ENCODE results near the gene RNF151.

Gene RNF151

DNA sequence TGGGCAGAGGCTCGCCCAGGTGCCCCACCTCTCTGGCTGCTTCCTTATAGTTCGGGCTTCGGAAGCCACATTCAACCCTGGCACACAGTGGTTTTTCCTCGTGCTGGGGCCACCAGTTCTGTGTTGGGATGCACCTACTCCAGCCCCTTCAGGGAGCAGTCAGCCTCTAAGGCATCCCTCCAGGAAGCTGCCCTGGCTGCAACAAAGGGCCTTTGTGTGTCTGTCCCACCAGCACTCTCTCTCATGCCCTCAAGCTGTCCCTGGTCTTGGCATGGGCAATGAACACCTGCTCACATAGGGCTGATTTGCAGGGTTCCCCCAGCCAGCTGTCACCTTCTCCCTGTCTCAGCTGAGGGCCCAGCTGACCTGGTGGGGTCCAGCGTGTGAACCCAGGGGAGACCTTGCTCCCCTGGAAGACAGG lies 15.4 kb downstream of the RNF151 start:
- DNase-seq (ENCODE audit: low spot score in 2 of 2) = no peak
- peaks cover 12% of the 10 kb centered on the region for H3K27me3 ChIP-seq (ENCODE audit: low read depth)
- peaks cover 6% of the 10 kb centered on the region for H3K4me1 ChIP-seq
- no peak overlapping the region for H3K4me3 ChIP-seq
- H3K9me3 ChIP-seq = no peaks in the 10 kb centered on the region
- peaks cover 31% of the 10 kb centered on the region for H3K36me3 ChIP-seq (replicated peaks)
- in situ Hi-C loops (cut with MboI; ENCODE audit: low sequenced_read_pairs) = loop anchor here (25.0 kb wide), 1 partner anchor 530 kb away; the partner anchor contains the start of genes AMDHD2 and ATP6V0C

DNA sequence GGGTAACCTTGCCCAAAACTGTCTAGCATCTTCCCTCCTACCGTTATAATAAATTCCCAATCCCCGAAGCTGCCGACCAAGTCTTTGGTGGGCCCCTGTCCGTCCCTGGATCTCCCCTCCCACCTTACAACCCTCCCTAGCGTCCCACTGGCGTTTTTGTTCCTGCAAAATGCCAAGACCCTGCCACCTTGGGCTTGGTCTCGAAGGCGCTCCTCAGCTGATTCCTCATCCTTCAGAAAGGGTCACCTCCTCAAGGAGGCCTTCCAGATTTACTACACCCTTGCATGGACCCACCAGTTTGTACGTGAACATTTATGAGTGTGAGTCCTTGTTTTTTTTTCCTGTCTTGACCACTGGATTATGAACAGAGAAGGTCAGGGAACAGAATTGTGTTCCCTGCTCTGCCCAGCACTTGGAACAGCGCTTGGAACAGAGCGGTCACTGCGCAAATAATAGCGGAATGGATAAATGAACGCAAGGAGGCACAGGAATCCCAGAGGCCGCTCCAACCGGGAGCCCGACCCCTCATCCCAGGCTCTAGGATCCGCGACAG lies 16.4 kb downstream of the RNF151 start:
- Histone ChIP-seq H3K36me3 (replicated peaks) (peaks cover 24% of the 10 kb centered on the region), H3K4me3 (peak overlapping the region; percentile 72), H3K27me3 (ENCODE audit: low read depth) (peaks cover 12% of the 10 kb centered on the region), H3K4me1 (peaks cover 6% of the 10 kb centered on the region), H3K9me3 (no peaks in the 10 kb centered on the region)
- DNase-seq (ENCODE audit: low spot score in 2 of 2) = no peak
- in situ Hi-C loops (cut with MboI; ENCODE audit: low sequenced_read_pairs) = loop anchor here (25.0 kb wide), 1 partner anchor 529 kb away; the partner anchor contains the start of genes AMDHD2 and ATP6V0C

DNA sequence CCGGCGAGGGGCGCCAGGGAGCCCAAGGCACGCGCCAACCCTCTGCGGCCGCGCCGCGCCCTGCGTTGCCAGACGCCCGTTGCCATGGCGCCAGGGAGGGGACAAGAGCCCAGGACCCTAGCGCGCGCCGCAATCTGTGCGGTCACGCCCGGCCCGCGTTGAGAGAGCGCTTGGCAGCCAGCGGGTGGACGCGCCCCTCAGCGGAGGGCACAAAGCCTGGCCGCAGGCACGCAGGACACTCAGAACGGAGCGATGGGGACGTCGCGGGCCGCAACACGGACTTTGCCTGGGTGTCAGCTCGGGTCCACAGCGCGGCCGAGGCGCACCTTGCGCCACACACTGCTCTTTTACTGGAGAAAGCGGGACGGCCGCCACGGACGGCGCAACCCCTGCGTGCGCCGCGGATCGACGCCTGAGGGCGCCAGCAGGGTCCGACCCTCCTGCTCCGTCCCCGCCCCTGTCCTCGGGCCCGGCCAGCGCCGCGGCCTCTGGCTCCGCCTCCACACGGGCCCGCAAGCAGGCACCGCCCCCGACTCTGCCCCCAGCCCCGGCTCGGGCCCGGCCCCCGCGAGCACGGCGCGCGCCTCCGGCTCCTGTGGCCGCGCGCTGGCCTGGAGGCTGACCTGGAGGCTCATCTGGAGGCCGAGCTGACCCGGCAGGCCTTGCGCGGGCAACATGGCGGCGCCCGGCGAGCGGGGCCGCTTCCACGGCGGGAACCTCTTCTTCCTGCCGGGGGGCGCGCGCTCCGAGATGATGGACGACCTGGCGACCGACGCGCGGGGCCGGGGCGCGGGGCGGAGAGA lies 17.1 kb downstream of the RNF151 start, which contains the start of gene GFER:
Gene GFER (plus strand): TSS at position 650 of the 803 bp plus-strand sequence. CDS start 26 bp downstream, at position 676.
- Histone ChIP-seq H3K27me3 (ENCODE audit: low read depth) (peaks cover 12% of the 10 kb centered on the region), H3K4me1 (peaks cover 6% of the 10 kb centered on the region), H3K4me3 (peak within 1 kb of the TSS; percentile 72), H3K36me3 (replicated peaks) (peaks cover 17% of the 10 kb centered on the region), H3K9me3 (no peaks in the 10 kb centered on the region)
- in situ Hi-C loops (cut with MboI; ENCODE audit: low sequenced_read_pairs) = loop anchor here (25.0 kb wide), 1 partner anchor 529 kb away; the partner anchor contains the start of genes AMDHD2 and ATP6V0C
- DNase-seq (ENCODE audit: low spot score in 2 of 2) = peak; percentile 86 to 94

- H3K36me3 ChIP-seq (replicated peaks) = peaks cover 15% of the 10 kb centered on the region
- in situ Hi-C loops (cut with MboI; ENCODE audit: low sequenced_read_pairs) = loop anchor here (25.0 kb wide), 1 partner anchor 528 kb away; the partner anchor contains the start of genes AMDHD2 and ATP6V0C
- H3K9me3 ChIP-seq = no peaks in the 10 kb centered on the region
- no peak for DNase-seq (ENCODE audit: low spot score in 2 of 2)
- H3K4me3 ChIP-seq = peak overlapping the region; percentile 72
- H3K4me1 ChIP-seq = peaks cover 6% of the 10 kb centered on the region
- peaks cover 12% of the 10 kb centered on the region for H3K27me3 ChIP-seq (ENCODE audit: low read depth)
Observed at GRCh38 chr16:1984347-1985225, 17.9 kb downstream of the RNF151 start.

- in situ Hi-C loops (cut with MboI; ENCODE audit: low sequenced_read_pairs) = loop anchor here (25.0 kb wide), 1 partner anchor 527 kb away; the partner anchor contains the start of genes AMDHD2 and ATP6V0C
- H3K27me3 ChIP-seq (ENCODE audit: low read depth) = peaks cover 9% of the 10 kb centered on the region
- peaks cover 6% of the 10 kb centered on the region for H3K4me1 ChIP-seq
- H3K9me3 ChIP-seq = no peaks in the 10 kb centered on the region
- H3K36me3 ChIP-seq (replicated peaks) = peaks cover 15% of the 10 kb centered on the region
- peak overlapping the region; percentile 72 for H3K4me3 ChIP-seq
- DNase-seq (ENCODE audit: low spot score in 2 of 2) = no peak
Observed at GRCh38 chr16:1985466-1986150, 19.0 kb downstream of the RNF151 start.

DNA sequence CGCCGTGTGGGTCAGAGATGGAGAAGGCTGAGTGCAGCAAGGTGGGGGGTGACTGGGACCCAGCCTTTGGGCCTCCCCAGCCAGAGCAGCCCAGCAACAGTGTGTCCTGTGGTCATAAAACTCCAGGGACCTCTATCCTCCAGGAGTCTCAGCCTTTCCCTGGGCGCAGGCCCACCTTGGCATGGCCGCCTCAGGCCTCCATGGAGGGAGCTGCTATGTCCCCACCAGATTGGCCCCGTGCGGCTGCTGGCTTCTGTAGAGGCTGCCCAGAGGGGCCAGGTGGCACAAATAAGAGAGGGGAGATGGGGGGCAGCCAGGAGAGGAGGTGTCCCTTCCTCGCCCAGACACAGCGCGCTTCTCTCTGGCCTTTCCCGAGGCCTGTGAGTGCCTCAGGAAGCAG lies 20.5 kb downstream of the RNF151 start:
- Histone ChIP-seq H3K27me3 (ENCODE audit: low read depth) (no peaks in the 10 kb centered on the region), H3K9me3 (no peaks in the 10 kb centered on the region), H3K4me1 (peaks cover 6% of the 10 kb centered on the region), H3K36me3 (replicated peaks) (peaks cover 15% of the 10 kb centered on the region), H3K4me3 (no peak overlapping the region)
- in situ Hi-C loops (cut with MboI; ENCODE audit: low sequenced_read_pairs) = loop anchor here (25.0 kb wide), 1 partner anchor 525 kb away; the partner anchor contains the start of genes AMDHD2 and ATP6V0C
- DNase-seq (ENCODE audit: low spot score in 2 of 2) = no peak

DNA sequence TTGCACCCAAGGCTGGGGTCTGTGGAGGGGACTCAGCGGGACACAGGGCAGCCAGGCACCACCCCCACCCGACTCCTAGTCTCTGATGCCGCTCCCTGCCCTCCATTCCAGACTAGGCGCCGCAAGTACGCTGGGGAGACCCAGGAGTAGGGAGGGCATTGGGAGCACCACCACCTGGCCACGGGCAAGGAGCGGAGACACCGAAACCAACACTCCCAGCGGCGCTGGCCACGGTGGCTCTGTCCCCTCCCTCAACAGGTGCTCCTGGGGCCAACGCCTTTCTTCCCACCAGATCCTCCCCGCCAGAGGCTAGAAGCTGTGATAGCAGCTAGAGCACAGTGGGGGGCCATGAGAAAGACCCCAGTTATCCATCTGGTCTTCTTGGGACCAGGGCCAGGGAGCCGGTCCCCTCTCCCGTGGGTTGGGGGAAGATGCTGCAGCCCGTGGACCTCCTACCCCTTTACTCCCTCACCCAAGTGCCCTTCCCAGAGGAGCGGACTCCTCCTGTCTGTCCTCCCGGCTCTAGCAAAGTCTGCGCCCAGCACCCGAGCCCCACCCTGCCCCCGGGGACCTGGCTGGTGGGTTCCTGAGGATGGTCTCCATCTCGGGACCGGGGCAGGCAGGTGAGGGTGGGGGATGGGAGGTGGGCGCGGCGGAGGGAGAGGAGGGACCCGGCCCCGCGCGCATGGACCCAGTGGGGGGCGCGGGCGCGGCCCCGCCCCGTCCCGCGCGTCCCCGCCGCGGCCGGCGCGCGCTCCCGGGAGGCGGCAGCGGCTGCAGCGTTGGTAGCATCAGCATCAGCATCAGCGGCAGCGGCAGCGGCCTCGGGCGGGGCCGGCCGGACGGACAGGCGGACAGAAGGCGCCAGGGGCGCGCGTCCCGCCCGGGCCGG lies 22.8 kb downstream of the RNF151 start, which contains the start of gene SYNGR3:
Gene SYNGR3 (plus strand): TSS at position 762 of the 892 bp plus-strand sequence. CDS start 133 bp downstream, outside the sequence.
- peak in 1 of 2 experiments; percentile 57 for DNase-seq (ENCODE audit: low spot score in 2 of 2)
- peaks cover 15% of the 10 kb centered on the region for H3K36me3 ChIP-seq (replicated peaks)

GRCh38 chr16:1990101-1990350 lies 23.4 kb downstream of the RNF151 start:
- no peak for DNase-seq (ENCODE audit: low spot score in 2 of 2)

More for the DNA sequence above, 22.8 kb downstream of the RNF151 start, which contains the start of gene SYNGR3:
- Histone ChIP-seq H3K4me1 (peaks cover 6% of the 10 kb centered on the region), H3K27me3 (ENCODE audit: low read depth) (no peaks in the 10 kb centered on the region), H3K9me3 (no peaks in the 10 kb centered on the region), H3K4me3 (peak within 1 kb of the TSS; percentile 40)
- in situ Hi-C loops (cut with MboI; ENCODE audit: low sequenced_read_pairs) = loop anchor here (25.0 kb wide), 1 partner anchor 523 kb away; the partner anchor contains the start of genes AMDHD2 and ATP6V0C

GRCh38 chr16:1990351-1991134 lies 23.9 kb downstream of the RNF151 start:
- DNase-seq (ENCODE audit: low spot score in 2 of 2) = peak in 1 of 2 experiments; percentile 76
- H3K4me3 ChIP-seq = peak overlapping the region; percentile 40
- H3K36me3 ChIP-seq (replicated peaks) = peaks cover 13% of the 10 kb centered on the region
- in situ Hi-C loops (cut with MboI; ENCODE audit: low sequenced_read_pairs) = loop anchor here (25.0 kb wide), 1 partner anchor 522 kb away; the partner anchor contains the start of genes AMDHD2 and ATP6V0C
- no peaks in the 10 kb centered on the region for H3K4me1 ChIP-seq
- no peaks in the 10 kb centered on the region for H3K27me3 ChIP-seq (ENCODE audit: low read depth)
- H3K9me3 ChIP-seq = no peaks in the 10 kb centered on the region

More at GRCh38 chr16:1990101-1990350, 23.4 kb downstream of the RNF151 start:
- no peaks in the 10 kb centered on the region for H3K9me3 ChIP-seq
- no peaks in the 10 kb centered on the region for H3K27me3 ChIP-seq (ENCODE audit: low read depth)
- H3K36me3 ChIP-seq (replicated peaks) = peaks cover 15% of the 10 kb centered on the region
- peak overlapping the region; percentile 40 for H3K4me3 ChIP-seq
- H3K4me1 ChIP-seq = peaks cover 4% of the 10 kb centered on the region
- in situ Hi-C loops (cut with MboI; ENCODE audit: low sequenced_read_pairs) = loop anchor here (25.0 kb wide), 1 partner anchor 522 kb away; the partner anchor contains the start of genes AMDHD2 and ATP6V0C

- in situ Hi-C loops (cut with MboI; ENCODE audit: low sequenced_read_pairs) = loop anchor here (25.0 kb wide), 1 partner anchor 521 kb away; the partner anchor contains the start of genes AMDHD2 and ATP6V0C
- Histone ChIP-seq H3K36me3 (replicated peaks) (peaks cover 7% of the 10 kb centered on the region), H3K27me3 (ENCODE audit: low read depth) (no peaks in the 10 kb centered on the region), H3K9me3 (no peaks in the 10 kb centered on the region), H3K4me1 (no peaks in the 10 kb centered on the region), H3K4me3 (no peak overlapping the region)
- DNase-seq (ENCODE audit: low spot score in 2 of 2) = no peak
Observed at GRCh38 chr16:1991135-1991551, 24.5 kb downstream of the RNF151 start.

GRCh38 chr16:1991588-1991947 lies 24.9 kb downstream of the RNF151 start:
- Histone ChIP-seq H3K4me1 (no peaks in the 10 kb centered on the region), H3K36me3 (replicated peaks) (peaks cover 4% of the 10 kb centered on the region), H3K27me3 (ENCODE audit: low read depth) (no peaks in the 10 kb centered on the region), H3K9me3 (no peaks in the 10 kb centered on the region), H3K4me3 (no peak overlapping the region)
- no peak for DNase-seq (ENCODE audit: low spot score in 2 of 2)
- in situ Hi-C loops (cut with MboI; ENCODE audit: low sequenced_read_pairs) = loop anchor here (25.0 kb wide), 1 partner anchor 521 kb away; the partner anchor contains the start of genes AMDHD2 and ATP6V0C

All from HAP-1 (cell line).